Vagina (tissue), 2 donors: ENCODE results near the gene CADM1.

Source experiments
- POLR2A ChIP-seq, 2 donors: fragments of 450-650 bp; IDR thresholded peaks; one replicate each; pipeline ENCODE4 v1.6.1; 2017; ENCODE audit warnings: antibody characterized with exemption in 2 of 2, mild to moderate bottlenecking in 2 of 2, moderate library complexity in 2 of 2
- POLR2AphosphoS5 ChIP-seq, 2 donors: sonication (generic); formaldehyde crosslinking; IDR thresholded peaks; one replicate each; pipeline ENCODE4 v1.9.0; 2017; ENCODE audit warnings: antibody characterized with exemption in 2 of 2, mild to moderate bottlenecking in 2 of 2, low read depth in 1 of 2; ENCODE audit not compliant: insufficient read depth in 1 of 2
- TF ChIP-seq, protein P1 (sequence below), 3 experiments: fragments of 450-650 bp in 2 of 3; fragments of 200-600 bp in 1 of 3; sonication (generic) in 1 of 3; IDR thresholded peaks; one replicate each; pipeline ENCODE4 v1.5.1; 2017 to 2019; ENCODE audit warnings: antibody characterized with exemption in 3 of 3, mild to moderate bottlenecking in 2 of 3, moderate library complexity in 2 of 3

DNA sequence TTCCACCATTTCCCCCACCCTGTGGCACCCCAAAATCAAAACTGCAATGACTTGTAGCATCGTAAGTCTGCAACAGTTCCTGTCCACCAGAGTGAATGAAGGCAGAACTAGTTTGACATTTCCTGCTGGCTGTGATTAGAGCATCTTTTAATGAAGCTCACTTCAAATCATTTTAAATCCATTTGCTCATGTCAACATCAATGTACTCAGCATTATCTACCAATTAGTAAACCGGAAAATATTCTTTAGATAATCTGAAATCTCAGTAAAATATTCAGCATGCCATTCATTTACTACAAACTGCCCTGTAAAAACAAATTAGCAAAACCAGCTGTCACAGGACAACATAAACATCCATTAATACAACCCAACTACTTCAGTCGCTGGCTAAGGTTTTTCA, 38.1 kb downstream of the CADM1 start:
- TF ChIP-seq, protein P1, sequence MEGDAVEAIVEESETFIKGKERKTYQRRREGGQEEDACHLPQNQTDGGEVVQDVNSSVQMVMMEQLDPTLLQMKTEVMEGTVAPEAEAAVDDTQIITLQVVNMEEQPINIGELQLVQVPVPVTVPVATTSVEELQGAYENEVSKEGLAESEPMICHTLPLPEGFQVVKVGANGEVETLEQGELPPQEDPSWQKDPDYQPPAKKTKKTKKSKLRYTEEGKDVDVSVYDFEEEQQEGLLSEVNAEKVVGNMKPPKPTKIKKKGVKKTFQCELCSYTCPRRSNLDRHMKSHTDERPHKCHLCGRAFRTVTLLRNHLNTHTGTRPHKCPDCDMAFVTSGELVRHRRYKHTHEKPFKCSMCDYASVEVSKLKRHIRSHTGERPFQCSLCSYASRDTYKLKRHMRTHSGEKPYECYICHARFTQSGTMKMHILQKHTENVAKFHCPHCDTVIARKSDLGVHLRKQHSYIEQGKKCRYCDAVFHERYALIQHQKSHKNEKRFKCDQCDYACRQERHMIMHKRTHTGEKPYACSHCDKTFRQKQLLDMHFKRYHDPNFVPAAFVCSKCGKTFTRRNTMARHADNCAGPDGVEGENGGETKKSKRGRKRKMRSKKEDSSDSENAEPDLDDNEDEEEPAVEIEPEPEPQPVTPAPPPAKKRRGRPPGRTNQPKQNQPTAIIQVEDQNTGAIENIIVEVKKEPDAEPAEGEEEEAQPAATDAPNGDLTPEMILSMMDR (IDR thresholded peaks at IDR 0.05): no peak
- TF ChIP-seq POLR2AphosphoS5 (IDR thresholded peaks at IDR 0.05; ENCODE audit: insufficient read depth in 1 of 2, low read depth in 1 of 2) (no peak), POLR2A (IDR thresholded peaks at IDR 0.05) (no peak)
